ENCODE data around the gene NUP210L.
A peak's percentile ranks its signal among the peaks of the same experiment; 100 is the strongest.

Gene NUP210L

GRCh38 chr1:154154534-154155191 lies at the start of gene NUP210L:
Gene NUP210L (minus strand): TSS chr1:154155073.
- H3K4me3 ChIP-seq (ENCODE audit: low read depth, low read length), result no peak within 1 kb of the TSS

DNA sequence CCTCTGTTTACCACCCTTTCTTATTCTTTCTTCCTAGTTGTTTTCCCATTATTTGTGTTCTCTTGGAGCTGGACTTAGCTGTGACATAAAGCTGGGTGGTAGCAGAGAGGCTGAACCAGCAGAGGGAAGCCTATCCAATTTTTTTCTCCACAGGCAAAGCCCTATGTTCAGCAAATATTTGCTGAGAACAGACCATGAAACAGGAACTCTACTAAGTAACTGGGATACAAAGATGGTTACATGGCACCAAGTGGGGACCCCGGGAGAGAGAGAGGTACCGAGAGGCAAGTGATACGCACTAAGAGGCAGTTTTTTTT lies 44.6 kb upstream of the NUP210L start:
- H3K4me3 ChIP-seq (ENCODE audit: low read depth, low read length), result no peak overlapping the region

DNA sequence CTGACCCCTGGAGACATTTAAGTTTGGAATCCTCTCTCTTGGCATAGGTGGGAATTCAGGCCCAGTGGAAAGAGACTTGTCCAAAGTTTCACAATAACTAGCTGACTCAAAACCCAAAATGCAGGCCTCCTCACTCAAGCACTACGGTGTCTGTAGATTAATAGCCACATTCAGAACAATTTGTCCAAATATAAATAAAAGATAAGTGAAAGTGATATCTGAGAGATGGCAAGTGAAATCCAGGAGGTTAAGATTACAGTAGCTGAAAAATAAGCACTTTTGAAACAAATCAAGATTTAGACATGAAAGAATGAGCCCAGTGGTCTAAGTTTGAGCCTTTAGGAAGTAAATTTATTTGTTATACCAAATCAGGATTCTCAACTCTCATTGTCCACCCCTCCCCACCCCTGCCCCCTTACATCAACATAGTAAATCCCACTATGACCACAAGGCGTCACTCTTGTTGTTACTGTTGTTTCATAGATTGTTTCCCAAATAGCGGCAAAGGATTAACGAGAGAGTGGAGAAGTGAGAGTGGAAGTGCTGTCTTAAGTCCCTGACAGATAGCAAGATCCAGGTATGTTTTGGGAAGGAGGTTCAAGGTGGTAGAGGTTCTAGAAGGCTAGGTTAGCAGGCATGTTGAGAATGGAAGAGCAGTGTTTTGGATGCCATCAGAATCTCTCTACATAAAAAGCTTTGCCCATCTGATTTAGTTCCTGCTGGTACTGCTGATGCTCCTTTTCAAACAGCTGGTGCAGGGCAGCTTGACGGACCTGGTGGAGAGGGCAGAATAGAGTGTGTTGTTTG lies 44.1 kb upstream of the NUP210L start:
- no peak overlapping the region for H3K4me3 ChIP-seq (ENCODE audit: low read depth, low read length)

DNA sequence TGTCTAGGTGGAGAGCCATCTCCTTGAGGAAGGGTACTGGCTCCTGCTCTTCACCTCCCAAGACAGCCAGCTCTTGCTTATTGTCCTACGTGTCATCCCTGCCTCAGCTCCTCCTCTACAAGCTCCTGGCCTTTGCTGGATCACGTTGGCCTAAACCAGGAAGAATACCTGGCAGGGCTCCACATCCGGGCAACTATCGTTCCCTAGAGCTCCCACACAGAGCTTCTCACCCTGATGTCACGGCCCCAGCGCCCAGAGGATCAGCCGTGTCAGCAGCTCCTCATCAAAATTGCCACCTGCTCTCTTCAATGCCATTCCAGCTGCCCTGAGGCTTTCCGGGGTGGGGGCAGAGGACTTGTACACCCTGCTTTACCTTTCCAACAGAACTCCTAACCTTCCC lies 38.9 kb upstream of the NUP210L start:
- H3K4me3 ChIP-seq (ENCODE audit: low read depth, low read length), result no peak overlapping the region

DNA sequence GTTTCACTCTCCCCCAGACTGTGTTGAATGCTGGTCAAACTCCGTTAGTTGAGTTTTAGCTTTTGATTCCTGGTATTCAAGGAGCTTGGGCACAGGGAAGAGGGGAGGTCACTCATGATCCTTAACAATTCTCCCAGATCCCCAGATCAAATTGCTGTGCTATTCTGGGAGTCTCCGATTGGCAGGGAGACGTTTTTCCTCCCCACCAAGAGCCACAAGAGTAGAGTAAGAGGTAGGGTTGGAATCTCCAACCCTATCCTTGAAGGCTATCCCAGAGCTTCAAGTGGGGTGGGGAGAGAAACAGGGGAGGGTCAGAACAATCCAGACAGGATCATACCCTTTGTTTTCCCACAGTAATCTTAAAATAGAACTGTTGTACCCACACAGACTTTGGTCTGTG lies 37.6 kb upstream of the NUP210L start:
- no peak overlapping the region for H3K4me3 ChIP-seq (ENCODE audit: low read depth, low read length)

DNA sequence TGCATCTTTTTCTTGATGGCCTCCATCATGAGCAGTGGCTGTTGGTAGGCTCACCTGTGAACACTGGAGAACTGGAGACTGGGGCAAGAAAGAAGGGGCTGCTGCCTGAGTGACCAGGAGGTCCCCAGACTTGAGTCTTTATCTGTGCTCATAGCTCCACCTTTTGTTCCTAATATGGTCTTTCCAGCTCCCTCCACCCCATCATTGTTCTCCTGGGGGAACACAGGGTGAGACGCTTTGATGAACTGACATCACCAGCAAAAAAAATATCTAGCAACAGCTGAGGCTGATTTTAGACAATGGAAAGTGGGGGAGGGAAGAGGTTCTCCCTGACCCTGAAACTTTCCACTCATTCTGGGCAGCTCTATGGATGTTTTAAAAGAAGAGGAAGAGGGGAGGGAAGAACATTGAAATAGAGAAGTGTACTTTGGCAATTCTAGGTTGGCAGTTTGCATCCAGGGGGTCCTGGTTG lies 37.2 kb upstream of the NUP210L start, which contains the start of gene TPM3:
TSS of gene TPM3 (minus strand) at position 111 of the 472 bp plus-strand sequence. CDS start at position 29, 82 bp downstream.
- H3K4me3 ChIP-seq (ENCODE audit: low read depth, low read length), result no peak within 1 kb of the TSS

DNA sequence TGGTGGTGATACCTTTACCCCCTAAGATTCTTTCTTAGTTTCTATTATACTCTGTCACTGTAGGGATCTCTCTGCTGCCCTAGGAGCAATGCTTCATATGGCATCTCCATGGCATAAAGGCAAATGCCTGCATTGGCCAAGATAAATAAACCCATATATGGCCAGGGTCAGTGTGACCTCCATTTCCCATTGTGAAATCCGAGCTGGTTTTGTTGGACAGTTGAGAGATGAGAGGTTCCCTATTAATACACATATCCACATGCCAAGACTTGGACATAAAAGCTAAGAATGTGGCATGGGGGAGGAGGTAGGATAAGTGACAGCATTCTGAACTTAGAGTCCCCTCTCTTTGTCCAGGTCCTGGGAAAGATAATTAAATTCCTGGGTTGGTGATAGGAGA lies 35.7 kb upstream of the NUP210L start:
- H3K4me3 ChIP-seq (ENCODE audit: low read depth, low read length), result no peak overlapping the region

DNA sequence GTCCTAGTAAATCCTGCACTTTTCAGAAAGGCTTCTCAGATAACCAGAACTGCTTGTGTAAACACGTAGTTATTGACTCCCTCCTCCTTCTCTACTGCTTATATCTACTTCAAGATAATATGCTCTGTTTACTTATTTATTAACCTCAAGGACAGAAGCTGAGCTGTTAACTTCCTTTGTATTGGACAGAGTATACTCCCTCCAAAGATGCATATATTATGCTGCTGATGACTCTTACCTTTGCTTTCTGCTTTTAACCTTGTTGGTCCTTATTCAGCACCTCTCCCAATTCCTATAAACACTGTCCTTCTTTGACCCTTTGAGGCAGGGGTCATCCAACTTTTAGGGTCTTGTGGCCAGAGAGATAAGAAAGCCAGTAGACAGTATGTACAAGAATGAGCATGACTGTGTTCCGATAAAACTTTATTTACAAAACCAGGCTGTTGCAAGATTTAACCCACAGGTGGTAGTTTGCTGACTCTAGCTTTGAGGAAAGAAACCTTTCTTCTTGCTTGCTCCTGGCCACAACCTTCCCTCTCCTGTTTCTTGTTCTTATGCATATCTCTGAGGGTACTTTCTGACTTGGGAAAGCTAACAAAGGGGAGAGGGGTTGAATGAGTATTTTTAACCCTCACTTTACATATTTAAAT lies 32.1 kb upstream of the NUP210L start:
- H3K4me3 ChIP-seq (ENCODE audit: low read depth, low read length), result no peak overlapping the region

DNA sequence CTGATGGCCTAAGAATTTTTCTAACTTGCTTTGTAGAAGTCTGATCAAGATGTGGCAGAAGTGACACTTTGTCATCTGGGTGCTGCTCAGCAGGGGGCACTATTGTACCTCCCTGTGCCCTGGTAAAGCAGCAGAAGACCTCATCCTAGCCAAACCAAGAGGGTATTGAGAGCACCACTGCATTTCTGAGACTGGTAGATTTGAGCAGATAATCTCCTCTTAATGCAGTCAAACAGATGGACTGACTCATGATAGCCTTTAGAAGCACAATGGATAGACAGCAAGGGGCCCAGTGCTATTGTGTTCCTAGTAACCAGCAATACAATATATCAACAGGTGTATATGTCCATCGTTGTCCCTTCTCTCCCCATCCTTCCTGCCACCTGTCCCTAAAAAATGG lies 31.3 kb upstream of the NUP210L start:
- no peak overlapping the region for H3K4me3 ChIP-seq (ENCODE audit: low read depth, low read length)

- H3K4me3 ChIP-seq (ENCODE audit: low read depth, low read length), result peak overlapping the region; percentile 99
Observed at GRCh38 chr1:154183046-154183915, 28.4 kb upstream of the NUP210L start.

DNA sequence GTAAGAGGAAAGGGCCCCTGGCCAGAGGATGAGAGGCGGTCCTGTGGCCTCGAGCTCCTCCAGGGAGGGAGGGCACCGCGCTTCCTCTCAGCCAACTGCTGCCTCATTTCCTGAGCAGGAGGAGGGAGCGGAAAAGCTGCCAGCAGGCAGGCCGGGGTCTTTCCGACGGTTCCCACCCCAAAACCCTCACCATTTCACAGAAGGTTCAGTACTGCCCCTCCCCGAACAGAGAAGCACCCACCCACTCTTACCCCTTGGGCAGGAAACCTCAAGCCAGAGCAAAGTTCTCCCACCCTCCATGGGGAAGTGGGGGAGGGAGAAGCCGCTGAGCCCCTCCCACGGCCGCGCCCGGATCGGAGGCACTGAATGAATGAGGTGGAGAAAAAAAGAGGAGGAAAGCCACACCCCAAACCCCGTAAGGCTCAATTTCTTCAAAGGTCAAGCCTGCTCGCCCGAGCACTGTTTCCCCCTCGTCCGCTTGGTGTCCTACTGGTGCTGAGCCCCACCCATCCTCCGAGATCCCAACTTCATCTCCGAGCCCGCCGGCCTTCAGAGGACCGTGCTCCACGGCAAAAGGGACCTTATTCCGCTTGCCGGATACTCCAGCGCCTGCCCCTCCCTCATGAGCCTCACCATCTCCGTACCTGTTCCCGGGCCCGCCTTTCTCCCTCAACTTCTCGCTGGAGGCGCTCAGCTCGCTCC lies 27.6 kb upstream of the NUP210L start:
- peak overlapping the region; percentile 99 for H3K4me3 ChIP-seq (ENCODE audit: low read depth, low read length)

DNA sequence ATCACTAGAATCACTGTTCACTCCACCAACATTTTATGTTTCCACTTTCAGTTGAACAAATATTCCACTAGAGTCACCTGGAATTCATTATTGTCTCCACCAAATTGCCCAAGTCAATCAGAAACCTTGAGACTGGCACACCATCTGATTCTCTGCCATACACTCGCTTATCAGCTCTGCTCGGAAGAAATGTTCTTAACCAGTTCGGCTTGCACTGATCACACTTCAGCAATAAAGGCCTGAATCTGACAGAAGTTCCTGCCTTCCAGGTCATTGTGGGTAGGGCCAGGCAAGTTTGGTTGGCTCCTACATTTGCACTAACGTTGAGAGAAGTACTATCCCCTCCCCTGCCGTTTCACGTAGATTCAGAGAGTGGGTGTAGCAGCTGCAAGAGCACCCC lies 27.1 kb upstream of the NUP210L start:
- peak overlapping the region; percentile 99 for H3K4me3 ChIP-seq (ENCODE audit: low read depth, low read length)

- H3K4me3 ChIP-seq (ENCODE audit: low read depth, low read length), result no peak overlapping the region
Observed at GRCh38 chr1:154179946-154180687, 25.2 kb upstream of the NUP210L start.

- no peak overlapping the region for H3K4me3 ChIP-seq (ENCODE audit: low read depth, low read length)
Observed at GRCh38 chr1:154178911-154179811, 24.3 kb upstream of the NUP210L start.

GRCh38 chr1:154178013-154178412 lies 23.1 kb upstream of the NUP210L start:
- no peak overlapping the region for H3K4me3 ChIP-seq (ENCODE audit: low read depth, low read length)

DNA sequence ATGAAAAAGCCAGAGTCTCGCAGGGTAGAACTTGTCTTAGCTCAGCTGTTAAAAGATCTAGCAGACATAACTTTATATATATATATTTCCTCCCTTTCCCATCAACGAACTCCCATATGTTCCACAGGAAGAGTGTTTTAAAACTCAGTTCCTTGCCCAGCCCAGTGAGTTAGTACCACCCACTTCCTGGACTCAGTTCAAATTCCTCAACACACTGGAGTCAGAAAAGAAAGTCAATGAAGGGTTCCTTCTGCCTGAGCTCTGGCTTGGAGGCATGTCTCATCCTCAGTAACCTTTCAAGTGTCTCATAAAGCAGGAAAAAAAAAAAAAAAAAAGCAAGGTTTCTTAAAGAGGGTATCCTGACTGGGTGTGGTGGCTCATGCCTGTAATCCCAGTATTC lies 21.5 kb upstream of the NUP210L start:
- no peak overlapping the region for H3K4me3 ChIP-seq (ENCODE audit: low read depth, low read length)

DNA sequence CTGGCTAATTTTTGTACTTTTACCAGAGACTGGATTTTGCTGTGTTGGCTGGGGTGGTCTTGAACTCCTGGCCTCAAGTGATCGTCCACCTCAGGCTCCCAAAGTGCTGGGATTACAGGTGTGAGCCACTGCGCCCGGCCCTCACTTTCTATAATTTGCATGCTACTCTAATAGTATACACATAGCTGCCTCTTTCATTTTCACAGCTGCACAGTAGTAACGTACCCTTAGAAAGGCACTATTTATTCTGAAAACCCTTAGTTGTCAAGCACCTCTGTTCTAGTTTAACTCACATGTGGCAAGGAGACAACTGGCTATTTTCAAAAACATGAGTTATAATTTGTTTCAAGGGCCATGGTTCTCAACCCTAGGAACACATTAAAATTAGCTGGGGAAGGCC lies 19.8 kb upstream of the NUP210L start:
- H3K4me3 ChIP-seq (ENCODE audit: low read depth, low read length), result no peak overlapping the region

GRCh38 chr1:154171880-154172279 lies 17.0 kb upstream of the NUP210L start:
- H3K4me3 ChIP-seq (ENCODE audit: low read depth, low read length), result no peak overlapping the region

DNA sequence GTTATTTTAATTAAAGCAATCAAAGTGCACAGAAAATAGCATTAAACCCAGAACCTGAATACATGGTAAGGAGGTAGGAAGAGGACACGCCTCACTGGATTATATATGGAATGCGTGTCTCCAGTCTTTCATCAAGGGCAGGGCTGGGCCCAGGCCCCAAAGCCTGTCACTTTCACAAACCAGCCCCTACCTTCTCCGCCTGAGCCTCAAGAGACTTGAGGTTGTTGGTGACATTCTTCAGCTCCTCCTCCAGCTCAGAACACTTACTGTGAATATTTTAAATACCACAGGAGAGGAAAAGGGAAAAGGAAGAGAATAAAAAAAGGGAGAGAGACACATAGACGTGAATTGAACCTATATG lies 16.3 kb upstream of the NUP210L start:
- H3K4me3 ChIP-seq (ENCODE audit: low read depth, low read length), result no peak overlapping the region
